HepG2 (cell line): ENCODE data around the gene DENND2A. TPM values are rescaled to one million over a fixed set of nuclear protein-coding genes. Genes with fewer than 3 reads are reported as not detected.

Experiments
- CTCF ChIP-seq: sonication (generic); formaldehyde crosslinking; IDR thresholded peaks from 2 replicates; pipeline ENCODE4 v1.5.0; 2020; ENCODE audit warnings: mild to moderate bottlenecking, missing genetic modification reagents, moderate library complexity
- E2F1 ChIP-seq: sonication (generic); formaldehyde crosslinking; IDR thresholded peaks from 2 replicates; pipeline ENCODE4 v1.5.0; 2020; ENCODE audit warnings: missing genetic modification reagents
- GATA4 ChIP-seq: sonication (generic); IDR thresholded peaks from 2 replicates; pipeline ENCODE4 v1.6.1; 2016; ENCODE audit warnings: antibody characterized with exemption, low read depth, borderline replicate concordance
- GTF2F1 ChIP-seq: fragments of 150-350 bp; IDR thresholded peaks from 2 replicates; pipeline ENCODE4 v1.6.1; 2014; ENCODE audit warnings: low read length
- STAG1 ChIP-seq: sonication (generic); formaldehyde crosslinking; IDR thresholded peaks from 2 replicates; pipeline ENCODE4 v1.4.0; 2020; ENCODE audit warnings: missing genetic modification reagents
- ZNF451 ChIP-seq: sonication (generic); formaldehyde crosslinking; IDR thresholded peaks from 2 replicates; pipeline ENCODE4 v1.5.0; 2020; ENCODE audit warnings: mild to moderate bottlenecking, missing genetic modification reagents
- ZNF605 ChIP-seq: sonication (generic); formaldehyde crosslinking; IDR thresholded peaks from 2 replicates; pipeline ENCODE4 v1.8.0; 2022; ENCODE audit warnings: mild to moderate bottlenecking, missing genetic modification reagents
- ZNF678 ChIP-seq: sonication (generic); formaldehyde crosslinking; IDR thresholded peaks from 2 replicates; pipeline ENCODE4 v1.4.0; 2020; ENCODE audit warnings: mild to moderate bottlenecking, missing genetic modification reagents
- ZNF775 ChIP-seq: sonication (generic); formaldehyde crosslinking; IDR thresholded peaks from 2 replicates; pipeline ENCODE4 v1.4.0; 2020; ENCODE audit warnings: missing genetic modification reagents, mild to moderate bottlenecking, moderate library complexity, borderline replicate concordance
- polyA plus RNA-seq, 8 experiments: library from polyadenylated mRNA; depleted of rRNA in 3 of 8; stranded (reverse) in 7 of 8; unstranded in 1 of 8; fragments of >200 nt; fragmentation: Illumina TruSeq in 4 of 8; extraction: Trizol in 4 of 8; gene quantifications; 2 replicates each; pipeline versions ENCODE4 v1.2.1 to v1.2.3, GENCODE V29; 2011 to 2016; ENCODE audit warnings: low read depth in 4 of 8, missing spikeins in 1 of 8, mixed read lengths in 1 of 8; ENCODE audit not compliant: insufficient read depth in 1 of 8
- total RNA-seq, 5 experiments: library from RNA; depleted of rRNA; stranded (reverse); fragments of >200 nt; fragmentation: Illumina TruSeq; extraction: Trizol; gene quantifications; 2 replicates each; pipeline ENCODE4 v1.2.3, GENCODE V29; 2016; ENCODE audit warnings: low read depth in 1 of 5
- TF ChIP-seq, protein P1 (sequence below): sonication (generic); formaldehyde crosslinking; IDR thresholded peaks from 2 replicates; pipeline ENCODE4 v1.4.0; 2020; ENCODE audit warnings: missing genetic modification reagents, mild to moderate bottlenecking, borderline replicate concordance
- TF ChIP-seq, protein P2 (sequence below): sonication (generic); formaldehyde crosslinking; IDR thresholded peaks from 2 replicates; pipeline ENCODE4 v1.5.0; 2020; ENCODE audit warnings: mild to moderate bottlenecking, missing genetic modification reagents, borderline replicate concordance
- TF ChIP-seq, protein P3 (sequence below): sonication (generic); formaldehyde crosslinking; conservative IDR thresholded peaks from 2 replicates; pipeline ENCODE4 v1.4.0; 2020; ENCODE audit warnings: missing genetic modification reagents
- TF ChIP-seq, protein P4 (sequence below): sonication (generic); formaldehyde crosslinking; IDR thresholded peaks from 2 replicates; pipeline ENCODE4 v1.4.0; 2020; ENCODE audit warnings: missing genetic modification reagents, borderline replicate concordance

DENND2A gene
- total and polyA plus RNA-seq, 2 of the 13 experiments (the other 11 are each of a cell fraction or from before 2014, with no cell fraction given), result not detected

- TF ChIP-seq ZNF775 (CRISPR knock-in tag), result no peak
- no peak for TF ChIP-seq GTF2F1
- TF ChIP-seq GATA4, result no peak
- peak; percentile 59 for TF ChIP-seq CTCF (CRISPR knock-in tag)
- TF ChIP-seq, protein P1, sequence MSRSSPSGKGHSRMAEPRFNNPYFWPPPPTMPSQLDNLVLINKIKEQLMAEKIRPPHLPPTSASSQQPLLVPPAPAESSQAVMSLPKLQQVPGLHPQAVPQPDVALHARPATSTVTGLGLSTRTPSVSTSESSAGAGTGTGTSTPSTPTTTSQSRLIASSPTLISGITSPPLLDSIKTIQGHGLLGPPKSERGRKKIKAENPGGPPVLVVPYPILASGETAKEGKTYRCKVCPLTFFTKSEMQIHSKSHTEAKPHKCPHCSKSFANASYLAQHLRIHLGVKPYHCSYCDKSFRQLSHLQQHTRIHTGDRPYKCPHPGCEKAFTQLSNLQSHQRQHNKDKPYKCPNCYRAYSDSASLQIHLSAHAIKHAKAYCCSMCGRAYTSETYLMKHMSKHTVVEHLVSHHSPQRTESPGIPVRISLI (CRISPR knock-in tag), result no peak
- TF ChIP-seq, protein P2, sequence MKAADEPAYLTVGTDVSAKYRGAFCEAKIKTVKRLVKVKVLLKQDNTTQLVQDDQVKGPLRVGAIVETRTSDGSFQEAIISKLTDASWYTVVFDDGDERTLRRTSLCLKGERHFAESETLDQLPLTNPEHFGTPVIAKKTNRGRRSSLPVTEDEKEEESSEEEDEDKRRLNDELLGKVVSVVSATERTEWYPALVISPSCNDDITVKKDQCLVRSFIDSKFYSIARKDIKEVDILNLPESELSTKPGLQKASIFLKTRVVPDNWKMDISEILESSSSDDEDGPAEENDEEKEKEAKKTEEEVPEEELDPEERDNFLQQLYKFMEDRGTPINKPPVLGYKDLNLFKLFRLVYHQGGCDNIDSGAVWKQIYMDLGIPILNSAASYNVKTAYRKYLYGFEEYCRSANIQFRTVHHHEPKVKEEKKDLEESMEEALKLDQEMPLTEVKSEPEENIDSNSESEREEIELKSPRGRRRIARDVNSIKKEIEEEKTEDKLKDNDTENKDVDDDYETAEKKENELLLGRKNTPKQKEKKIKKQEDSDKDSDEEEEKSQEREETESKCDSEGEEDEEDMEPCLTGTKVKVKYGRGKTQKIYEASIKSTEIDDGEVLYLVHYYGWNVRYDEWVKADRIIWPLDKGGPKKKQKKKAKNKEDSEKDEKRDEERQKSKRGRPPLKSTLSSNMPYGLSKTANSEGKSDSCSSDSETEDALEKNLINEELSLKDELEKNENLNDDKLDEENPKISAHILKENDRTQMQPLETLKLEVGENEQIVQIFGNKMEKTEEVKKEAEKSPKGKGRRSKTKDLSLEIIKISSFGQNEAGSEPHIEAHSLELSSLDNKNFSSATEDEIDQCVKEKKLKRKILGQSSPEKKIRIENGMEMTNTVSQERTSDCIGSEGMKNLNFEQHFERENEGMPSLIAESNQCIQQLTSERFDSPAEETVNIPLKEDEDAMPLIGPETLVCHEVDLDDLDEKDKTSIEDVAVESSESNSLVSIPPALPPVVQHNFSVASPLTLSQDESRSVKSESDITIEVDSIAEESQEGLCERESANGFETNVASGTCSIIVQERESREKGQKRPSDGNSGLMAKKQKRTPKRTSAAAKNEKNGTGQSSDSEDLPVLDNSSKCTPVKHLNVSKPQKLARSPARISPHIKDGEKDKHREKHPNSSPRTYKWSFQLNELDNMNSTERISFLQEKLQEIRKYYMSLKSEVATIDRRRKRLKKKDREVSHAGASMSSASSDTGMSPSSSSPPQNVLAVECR (CRISPR knock-in tag), result no peak
- no peak for TF ChIP-seq ZNF678
- TF ChIP-seq, protein P3, sequence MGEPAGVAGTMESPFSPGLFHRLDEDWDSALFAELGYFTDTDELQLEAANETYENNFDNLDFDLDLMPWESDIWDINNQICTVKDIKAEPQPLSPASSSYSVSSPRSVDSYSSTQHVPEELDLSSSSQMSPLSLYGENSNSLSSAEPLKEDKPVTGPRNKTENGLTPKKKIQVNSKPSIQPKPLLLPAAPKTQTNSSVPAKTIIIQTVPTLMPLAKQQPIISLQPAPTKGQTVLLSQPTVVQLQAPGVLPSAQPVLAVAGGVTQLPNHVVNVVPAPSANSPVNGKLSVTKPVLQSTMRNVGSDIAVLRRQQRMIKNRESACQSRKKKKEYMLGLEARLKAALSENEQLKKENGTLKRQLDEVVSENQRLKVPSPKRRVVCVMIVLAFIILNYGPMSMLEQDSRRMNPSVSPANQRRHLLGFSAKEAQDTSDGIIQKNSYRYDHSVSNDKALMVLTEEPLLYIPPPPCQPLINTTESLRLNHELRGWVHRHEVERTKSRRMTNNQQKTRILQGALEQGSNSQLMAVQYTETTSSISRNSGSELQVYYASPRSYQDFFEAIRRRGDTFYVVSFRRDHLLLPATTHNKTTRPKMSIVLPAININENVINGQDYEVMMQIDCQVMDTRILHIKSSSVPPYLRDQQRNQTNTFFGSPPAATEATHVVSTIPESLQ (CRISPR knock-in tag), result no peak
- peak; percentile 64 for TF ChIP-seq STAG1 (CRISPR knock-in tag)
- TF ChIP-seq, protein P4, sequence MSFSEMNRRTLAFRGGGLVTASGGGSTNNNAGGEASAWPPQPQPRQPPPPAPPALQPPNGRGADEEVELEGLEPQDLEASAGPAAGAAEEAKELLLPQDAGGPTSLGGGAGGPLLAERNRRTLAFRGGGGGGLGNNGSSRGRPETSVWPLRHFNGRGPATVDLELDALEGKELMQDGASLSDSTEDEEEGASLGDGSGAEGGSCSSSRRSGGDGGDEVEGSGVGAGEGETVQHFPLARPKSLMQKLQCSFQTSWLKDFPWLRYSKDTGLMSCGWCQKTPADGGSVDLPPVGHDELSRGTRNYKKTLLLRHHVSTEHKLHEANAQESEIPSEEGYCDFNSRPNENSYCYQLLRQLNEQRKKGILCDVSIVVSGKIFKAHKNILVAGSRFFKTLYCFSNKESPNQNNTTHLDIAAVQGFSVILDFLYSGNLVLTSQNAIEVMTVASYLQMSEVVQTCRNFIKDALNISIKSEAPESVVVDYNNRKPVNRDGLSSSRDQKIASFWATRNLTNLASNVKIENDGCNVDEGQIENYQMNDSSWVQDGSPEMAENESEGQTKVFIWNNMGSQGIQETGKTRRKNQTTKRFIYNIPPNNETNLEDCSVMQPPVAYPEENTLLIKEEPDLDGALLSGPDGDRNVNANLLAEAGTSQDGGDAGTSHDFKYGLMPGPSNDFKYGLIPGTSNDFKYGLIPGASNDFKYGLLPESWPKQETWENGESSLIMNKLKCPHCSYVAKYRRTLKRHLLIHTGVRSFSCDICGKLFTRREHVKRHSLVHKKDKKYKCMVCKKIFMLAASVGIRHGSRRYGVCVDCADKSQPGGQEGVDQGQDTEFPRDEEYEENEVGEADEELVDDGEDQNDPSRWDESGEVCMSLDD (CRISPR knock-in tag), result no peak
- TF ChIP-seq ZNF451 (CRISPR knock-in tag), result no peak
- no peak for TF ChIP-seq E2F1 (CRISPR knock-in tag)
- TF ChIP-seq ZNF605 (CRISPR knock-in tag), result no peak
Measured at GRCh38 chr7:140475747-140476333, 164.8 kb downstream of the DENND2A start (continued).
